ENCODE results near the gene HK1.

The HK1 gene

DNA sequence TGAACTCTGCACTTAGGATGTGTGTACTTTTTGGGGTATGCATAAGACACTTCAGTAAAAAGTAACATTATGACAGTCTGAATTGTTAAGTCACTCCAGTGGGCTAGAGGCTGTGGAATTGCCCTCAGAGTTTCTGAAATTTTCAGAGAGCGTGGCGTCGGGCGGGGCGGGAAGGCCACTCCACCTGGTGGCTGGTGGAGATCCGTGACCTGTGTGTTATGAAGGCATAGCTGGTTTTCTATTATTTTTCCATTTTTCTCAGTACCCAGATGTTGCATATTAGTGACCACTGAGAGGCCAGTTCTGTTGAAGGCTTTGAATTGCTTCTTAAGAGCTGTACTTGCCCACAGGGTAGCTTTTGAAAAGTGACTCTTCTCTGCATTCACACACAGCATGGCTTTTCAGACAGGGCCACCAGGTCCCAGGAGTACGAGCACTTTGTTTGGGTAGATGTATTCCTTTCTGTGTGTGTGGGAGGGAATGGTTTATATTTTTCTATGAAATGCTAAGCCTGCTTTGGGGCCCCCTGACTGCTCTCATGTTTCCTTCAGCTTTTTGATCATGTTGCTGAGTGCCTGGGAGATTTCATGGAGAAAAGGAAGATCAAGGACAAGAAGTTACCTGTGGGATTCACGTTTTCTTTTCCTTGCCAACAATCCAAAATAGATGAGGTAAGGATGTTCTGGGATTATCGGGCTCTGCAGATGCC lies 86.1 kb downstream of the HK1 start:
- TF ChIP-seq GLIS3 (CRISPR knock-in tag; IDR thresholded peaks at IDR 0.05): no peak
- TF ChIP-seq, protein P1, sequence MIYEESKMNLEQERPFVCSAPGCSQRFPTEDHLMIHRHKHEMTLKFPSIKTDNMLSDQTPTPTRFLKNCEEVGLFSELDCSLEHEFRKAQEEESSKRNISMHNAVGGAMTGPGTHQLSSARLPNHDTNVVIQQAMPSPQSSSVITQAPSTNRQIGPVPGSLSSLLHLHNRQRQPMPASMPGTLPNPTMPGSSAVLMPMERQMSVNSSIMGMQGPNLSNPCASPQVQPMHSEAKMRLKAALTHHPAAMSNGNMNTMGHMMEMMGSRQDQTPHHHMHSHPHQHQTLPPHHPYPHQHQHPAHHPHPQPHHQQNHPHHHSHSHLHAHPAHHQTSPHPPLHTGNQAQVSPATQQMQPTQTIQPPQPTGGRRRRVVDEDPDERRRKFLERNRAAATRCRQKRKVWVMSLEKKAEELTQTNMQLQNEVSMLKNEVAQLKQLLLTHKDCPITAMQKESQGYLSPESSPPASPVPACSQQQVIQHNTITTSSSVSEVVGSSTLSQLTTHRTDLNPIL (CRISPR knock-in tag; IDR thresholded peaks at IDR 0.05; ENCODE audit: low read depth): no peak
- TF ChIP-seq RARB (CRISPR knock-in tag; IDR thresholded peaks at IDR 0.05): no peak
- no peak for TF ChIP-seq ESRRG (CRISPR knock-in tag; IDR thresholded peaks at IDR 0.05)
- no peak for TF ChIP-seq SNAI2 (CRISPR knock-in tag; IDR thresholded peaks at IDR 0.05)
- no peak for TF ChIP-seq ZNF70 (CRISPR knock-in tag; IDR thresholded peaks at IDR 0.05)
- TF ChIP-seq OSR1 (CRISPR knock-in tag; IDR thresholded peaks at IDR 0.05): no peak
- TF ChIP-seq TOX (CRISPR knock-in tag; IDR thresholded peaks at IDR 0.05; ENCODE audit: borderline replicate concordance): no peak
- TF ChIP-seq ZC3H10 (CRISPR knock-in tag; IDR thresholded peaks at IDR 0.05): no peak
- TF ChIP-seq ZNF565 (CRISPR knock-in tag; conservative IDR thresholded peaks at IDR 0.05; ENCODE audit: low read depth): no peak
- TF ChIP-seq TCF4 (CRISPR knock-in tag; IDR thresholded peaks at IDR 0.05; ENCODE audit: borderline replicate concordance): no peak
- TF ChIP-seq ZFP3 (CRISPR knock-in tag; IDR thresholded peaks at IDR 0.05): no peak
- ATAC-seq: no peak

DNA sequence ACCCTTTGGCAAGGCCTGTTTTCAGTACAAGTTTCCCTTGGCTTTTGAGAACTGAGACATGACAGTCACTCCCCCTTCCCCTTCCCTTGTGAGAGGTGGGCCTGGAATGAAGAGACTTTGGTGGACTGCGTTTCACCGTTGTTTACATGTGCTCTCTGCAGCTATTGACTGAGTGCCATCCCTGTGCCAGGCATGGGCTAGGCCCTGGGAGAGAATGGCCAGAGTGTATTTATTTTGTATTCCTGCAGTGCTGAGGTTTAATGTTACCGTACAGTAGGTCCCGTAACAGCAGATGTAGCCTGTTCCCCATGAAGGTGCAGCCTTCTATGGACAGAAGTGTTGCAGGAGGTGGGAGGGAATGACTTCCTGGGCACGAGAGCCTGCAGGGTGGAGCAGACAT lies 88.4 kb downstream of the HK1 start:
- TF ChIP-seq ZFP3 (CRISPR knock-in tag; IDR thresholded peaks at IDR 0.05): no peak
- TF ChIP-seq ZNF8 (CRISPR knock-in tag; IDR thresholded peaks at IDR 0.05): no peak
- TF ChIP-seq ZC3H10 (CRISPR knock-in tag; IDR thresholded peaks at IDR 0.05): no peak
- no peak for TF ChIP-seq ESRRG (CRISPR knock-in tag; IDR thresholded peaks at IDR 0.05)
- TF ChIP-seq OSR1 (CRISPR knock-in tag; IDR thresholded peaks at IDR 0.05): no peak
- TF ChIP-seq, protein P2, sequence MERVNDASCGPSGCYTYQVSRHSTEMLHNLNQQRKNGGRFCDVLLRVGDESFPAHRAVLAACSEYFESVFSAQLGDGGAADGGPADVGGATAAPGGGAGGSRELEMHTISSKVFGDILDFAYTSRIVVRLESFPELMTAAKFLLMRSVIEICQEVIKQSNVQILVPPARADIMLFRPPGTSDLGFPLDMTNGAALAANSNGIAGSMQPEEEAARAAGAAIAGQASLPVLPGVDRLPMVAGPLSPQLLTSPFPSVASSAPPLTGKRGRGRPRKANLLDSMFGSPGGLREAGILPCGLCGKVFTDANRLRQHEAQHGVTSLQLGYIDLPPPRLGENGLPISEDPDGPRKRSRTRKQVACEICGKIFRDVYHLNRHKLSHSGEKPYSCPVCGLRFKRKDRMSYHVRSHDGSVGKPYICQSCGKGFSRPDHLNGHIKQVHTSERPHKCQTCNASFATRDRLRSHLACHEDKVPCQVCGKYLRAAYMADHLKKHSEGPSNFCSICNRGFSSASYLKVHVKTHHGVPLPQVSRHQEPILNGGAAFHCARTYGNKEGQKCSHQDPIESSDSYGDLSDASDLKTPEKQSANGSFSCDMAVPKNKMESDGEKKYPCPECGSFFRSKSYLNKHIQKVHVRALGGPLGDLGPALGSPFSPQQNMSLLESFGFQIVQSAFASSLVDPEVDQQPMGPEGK (CRISPR knock-in tag; IDR thresholded peaks at IDR 0.05; ENCODE audit: borderline replicate concordance): no peak
- no peak for TF ChIP-seq ARNTL (CRISPR knock-in tag; IDR thresholded peaks at IDR 0.05; ENCODE audit: borderline replicate concordance, low read depth)
- TF ChIP-seq, protein P3, sequence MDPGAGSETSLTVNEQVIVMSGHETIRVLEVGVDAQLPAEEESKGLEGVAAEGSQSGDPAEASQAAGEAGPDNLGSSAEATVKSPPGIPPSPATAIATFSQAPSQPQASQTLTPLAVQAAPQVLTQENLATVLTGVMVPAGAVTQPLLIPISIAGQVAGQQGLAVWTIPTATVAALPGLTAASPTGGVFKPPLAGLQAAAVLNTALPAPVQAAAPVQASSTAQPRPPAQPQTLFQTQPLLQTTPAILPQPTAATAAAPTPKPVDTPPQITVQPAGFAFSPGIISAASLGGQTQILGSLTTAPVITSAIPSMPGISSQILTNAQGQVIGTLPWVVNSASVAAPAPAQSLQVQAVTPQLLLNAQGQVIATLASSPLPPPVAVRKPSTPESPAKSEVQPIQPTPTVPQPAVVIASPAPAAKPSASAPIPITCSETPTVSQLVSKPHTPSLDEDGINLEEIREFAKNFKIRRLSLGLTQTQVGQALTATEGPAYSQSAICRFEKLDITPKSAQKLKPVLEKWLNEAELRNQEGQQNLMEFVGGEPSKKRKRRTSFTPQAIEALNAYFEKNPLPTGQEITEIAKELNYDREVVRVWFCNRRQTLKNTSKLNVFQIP (CRISPR knock-in tag; IDR thresholded peaks at IDR 0.05; ENCODE audit: borderline replicate concordance, low read depth): no peak
- no peak for TF ChIP-seq ZNF70 (CRISPR knock-in tag; IDR thresholded peaks at IDR 0.05)
- no peak for TF ChIP-seq RARB (CRISPR knock-in tag; IDR thresholded peaks at IDR 0.05)
- no peak for TF ChIP-seq GLIS3 (CRISPR knock-in tag; IDR thresholded peaks at IDR 0.05)

DNA sequence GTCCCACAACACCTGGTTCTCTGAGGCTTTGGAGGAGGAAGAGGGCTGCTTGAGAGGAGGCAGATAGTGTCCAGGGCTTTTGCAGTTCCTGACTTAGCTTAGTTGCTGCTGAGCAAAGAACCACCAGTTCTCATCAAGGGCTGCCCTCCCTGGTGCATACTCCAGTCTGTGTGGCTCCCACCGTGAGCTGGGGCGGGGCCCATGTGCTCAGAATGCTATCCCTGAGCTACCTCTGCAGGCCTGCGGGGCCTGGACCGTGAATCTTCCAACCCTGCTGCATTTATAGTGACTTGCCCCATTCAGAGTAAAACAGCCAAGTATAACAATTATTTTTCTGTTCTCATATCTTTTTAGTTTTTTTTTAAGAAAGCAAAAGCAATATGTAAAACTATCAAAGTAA lies 89.2 kb downstream of the HK1 start:
- no peak for ATAC-seq
- no peak for TF ChIP-seq ZFP3 (CRISPR knock-in tag; IDR thresholded peaks at IDR 0.05)
- TF ChIP-seq, protein P2 (CRISPR knock-in tag; IDR thresholded peaks at IDR 0.05; ENCODE audit: borderline replicate concordance): no peak
- TF ChIP-seq, protein P3 (CRISPR knock-in tag; IDR thresholded peaks at IDR 0.05; ENCODE audit: borderline replicate concordance, low read depth): no peak
- TF ChIP-seq CSDC2 (CRISPR knock-in tag; IDR thresholded peaks at IDR 0.05): no peak
- no peak for TF ChIP-seq ISL1 (CRISPR knock-in tag; IDR thresholded peaks at IDR 0.05)
- TF ChIP-seq ESRRG (CRISPR knock-in tag; IDR thresholded peaks at IDR 0.05): no peak
- no peak for TF ChIP-seq SNAI2 (CRISPR knock-in tag; IDR thresholded peaks at IDR 0.05)
- no peak for TF ChIP-seq ZNF565 (CRISPR knock-in tag; conservative IDR thresholded peaks at IDR 0.05; ENCODE audit: low read depth)
- no peak for TF ChIP-seq ZC3H10 (CRISPR knock-in tag; IDR thresholded peaks at IDR 0.05)
- no peak for TF ChIP-seq RARB (CRISPR knock-in tag; IDR thresholded peaks at IDR 0.05)
- TF ChIP-seq, protein P4, sequence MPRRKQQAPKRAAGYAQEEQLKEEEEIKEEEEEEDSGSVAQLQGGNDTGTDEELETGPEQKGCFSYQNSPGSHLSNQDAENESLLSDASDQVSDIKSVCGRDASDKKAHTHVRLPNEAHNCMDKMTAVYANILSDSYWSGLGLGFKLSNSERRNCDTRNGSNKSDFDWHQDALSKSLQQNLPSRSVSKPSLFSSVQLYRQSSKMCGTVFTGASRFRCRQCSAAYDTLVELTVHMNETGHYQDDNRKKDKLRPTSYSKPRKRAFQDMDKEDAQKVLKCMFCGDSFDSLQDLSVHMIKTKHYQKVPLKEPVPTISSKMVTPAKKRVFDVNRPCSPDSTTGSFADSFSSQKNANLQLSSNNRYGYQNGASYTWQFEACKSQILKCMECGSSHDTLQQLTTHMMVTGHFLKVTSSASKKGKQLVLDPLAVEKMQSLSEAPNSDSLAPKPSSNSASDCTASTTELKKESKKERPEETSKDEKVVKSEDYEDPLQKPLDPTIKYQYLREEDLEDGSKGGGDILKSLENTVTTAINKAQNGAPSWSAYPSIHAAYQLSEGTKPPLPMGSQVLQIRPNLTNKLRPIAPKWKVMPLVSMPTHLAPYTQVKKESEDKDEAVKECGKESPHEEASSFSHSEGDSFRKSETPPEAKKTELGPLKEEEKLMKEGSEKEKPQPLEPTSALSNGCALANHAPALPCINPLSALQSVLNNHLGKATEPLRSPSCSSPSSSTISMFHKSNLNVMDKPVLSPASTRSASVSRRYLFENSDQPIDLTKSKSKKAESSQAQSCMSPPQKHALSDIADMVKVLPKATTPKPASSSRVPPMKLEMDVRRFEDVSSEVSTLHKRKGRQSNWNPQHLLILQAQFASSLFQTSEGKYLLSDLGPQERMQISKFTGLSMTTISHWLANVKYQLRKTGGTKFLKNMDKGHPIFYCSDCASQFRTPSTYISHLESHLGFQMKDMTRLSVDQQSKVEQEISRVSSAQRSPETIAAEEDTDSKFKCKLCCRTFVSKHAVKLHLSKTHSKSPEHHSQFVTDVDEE (CRISPR knock-in tag; IDR thresholded peaks at IDR 0.05): no peak
- TF ChIP-seq BACH2 (CRISPR knock-in tag; IDR thresholded peaks at IDR 0.05; ENCODE audit: borderline replicate concordance): no peak
- TF ChIP-seq TOX (CRISPR knock-in tag; IDR thresholded peaks at IDR 0.05; ENCODE audit: borderline replicate concordance): no peak
- no peak for TF ChIP-seq TCF4 (CRISPR knock-in tag; IDR thresholded peaks at IDR 0.05; ENCODE audit: borderline replicate concordance)
- TF ChIP-seq OSR1 (CRISPR knock-in tag; IDR thresholded peaks at IDR 0.05): no peak
- no peak for TF ChIP-seq ZNF70 (CRISPR knock-in tag; IDR thresholded peaks at IDR 0.05)
- TF ChIP-seq GLIS3 (CRISPR knock-in tag; IDR thresholded peaks at IDR 0.05): no peak
- TF ChIP-seq PPARA (CRISPR knock-in tag; IDR thresholded peaks at IDR 0.05; ENCODE audit: borderline replicate concordance): no peak

More for the DNA sequence above, 88.4 kb downstream of the HK1 start:
- no peak for ATAC-seq
